Ishikawa (cell line): Measurements from ENCODE around the gene BUD31.

ENCODE experiments used
- CEBPB ChIP-seq: IDR thresholded peaks from 2 replicates; pipeline ENCODE4 v1.6.1; 2012
- CREB1 ChIP-seq: IDR thresholded peaks from 2 replicates; pipeline ENCODE4 v1.6.1; 2012; ENCODE audit warnings: low read depth
- EGR1 ChIP-seq: IDR thresholded peaks from 2 replicates; pipeline ENCODE4 v1.6.1; 2012
- EP300 ChIP-seq: IDR thresholded peaks from 2 replicates; pipeline ENCODE4 v1.6.1; 2012; ENCODE audit warnings: borderline replicate concordance
- FOXM1 ChIP-seq: IDR thresholded peaks from 2 replicates; pipeline ENCODE4 v1.6.1; 2012; ENCODE audit warnings: low read depth, borderline replicate concordance
- NFIC ChIP-seq: IDR thresholded peaks from 2 replicates; pipeline ENCODE4 v1.6.1; 2012
- RAD21 ChIP-seq: IDR thresholded peaks from 2 replicates; pipeline ENCODE4 v1.6.1; 2012; ENCODE audit warnings: low read depth
- TAF1 ChIP-seq: IDR thresholded peaks from 2 replicates; pipeline ENCODE4 v1.6.1; 2012; ENCODE audit warnings: low read depth, mild to moderate bottlenecking
- TCF12 ChIP-seq: IDR thresholded peaks from 2 replicates; pipeline ENCODE4 v1.6.1; 2012; ENCODE audit warnings: low read depth
- TEAD4 ChIP-seq: IDR thresholded peaks from 2 replicates; pipeline ENCODE4 v1.6.1; 2012
- YY1 ChIP-seq: IDR thresholded peaks from 2 replicates; pipeline ENCODE4 v1.6.1; 2012; ENCODE audit warnings: low read depth
- ZBTB7A ChIP-seq: IDR thresholded peaks from 2 replicates; pipeline ENCODE4 v1.6.1; 2012; ENCODE audit warnings: low read depth
- TF ChIP-seq, protein P1 (sequence below): IDR thresholded peaks from 2 replicates; pipeline ENCODE4 v1.6.1; 2012
- TF ChIP-seq, protein P2 (sequence below): IDR thresholded peaks from 2 replicates; pipeline ENCODE4 v1.6.1; 2012
- TF ChIP-seq, protein P3 (sequence below): IDR thresholded peaks from 2 replicates; pipeline ENCODE4 v1.6.1; 2012; ENCODE audit warnings: low read depth, mild to moderate bottlenecking

Gene BUD31

DNA sequence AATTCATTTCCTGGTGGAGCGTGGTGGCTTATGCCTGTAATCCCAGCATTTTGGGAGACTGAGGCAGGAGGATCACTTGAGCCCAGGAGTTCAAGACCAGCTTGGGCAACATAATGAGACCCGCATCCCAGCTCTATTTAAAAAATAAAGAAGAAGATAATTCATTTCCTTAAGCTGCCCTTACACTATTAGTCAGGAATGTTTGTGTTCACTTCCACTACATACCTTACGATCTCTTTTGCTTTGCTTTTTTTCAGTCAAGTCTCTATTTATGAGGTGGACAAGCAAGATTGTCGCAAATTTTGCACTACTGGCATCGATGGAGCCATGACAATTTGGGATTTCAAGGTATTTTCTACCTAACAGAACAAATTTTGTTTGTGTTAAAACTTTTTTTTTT, 45.5 kb upstream of the BUD31 start:
- TF ChIP-seq TAF1 (no peak), EP300 (no peak), NFIC (no peak), FOXM1 (no peak), EGR1 (no peak), TEAD4 (no peak), CREB1 (no peak), ZBTB7A (no peak), YY1 (no peak), CEBPB (no peak), TCF12 (no peak), RAD21 (no peak)
- TF ChIP-seq, protein P1, sequence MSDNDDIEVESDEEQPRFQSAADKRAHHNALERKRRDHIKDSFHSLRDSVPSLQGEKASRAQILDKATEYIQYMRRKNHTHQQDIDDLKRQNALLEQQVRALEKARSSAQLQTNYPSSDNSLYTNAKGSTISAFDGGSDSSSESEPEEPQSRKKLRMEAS, result no peak
- TF ChIP-seq, protein P2, sequence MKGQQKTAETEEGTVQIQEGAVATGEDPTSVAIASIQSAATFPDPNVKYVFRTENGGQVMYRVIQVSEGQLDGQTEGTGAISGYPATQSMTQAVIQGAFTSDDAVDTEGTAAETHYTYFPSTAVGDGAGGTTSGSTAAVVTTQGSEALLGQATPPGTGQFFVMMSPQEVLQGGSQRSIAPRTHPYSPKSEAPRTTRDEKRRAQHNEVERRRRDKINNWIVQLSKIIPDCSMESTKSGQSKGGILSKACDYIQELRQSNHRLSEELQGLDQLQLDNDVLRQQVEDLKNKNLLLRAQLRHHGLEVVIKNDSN, result no peak
- TF ChIP-seq, protein P3, sequence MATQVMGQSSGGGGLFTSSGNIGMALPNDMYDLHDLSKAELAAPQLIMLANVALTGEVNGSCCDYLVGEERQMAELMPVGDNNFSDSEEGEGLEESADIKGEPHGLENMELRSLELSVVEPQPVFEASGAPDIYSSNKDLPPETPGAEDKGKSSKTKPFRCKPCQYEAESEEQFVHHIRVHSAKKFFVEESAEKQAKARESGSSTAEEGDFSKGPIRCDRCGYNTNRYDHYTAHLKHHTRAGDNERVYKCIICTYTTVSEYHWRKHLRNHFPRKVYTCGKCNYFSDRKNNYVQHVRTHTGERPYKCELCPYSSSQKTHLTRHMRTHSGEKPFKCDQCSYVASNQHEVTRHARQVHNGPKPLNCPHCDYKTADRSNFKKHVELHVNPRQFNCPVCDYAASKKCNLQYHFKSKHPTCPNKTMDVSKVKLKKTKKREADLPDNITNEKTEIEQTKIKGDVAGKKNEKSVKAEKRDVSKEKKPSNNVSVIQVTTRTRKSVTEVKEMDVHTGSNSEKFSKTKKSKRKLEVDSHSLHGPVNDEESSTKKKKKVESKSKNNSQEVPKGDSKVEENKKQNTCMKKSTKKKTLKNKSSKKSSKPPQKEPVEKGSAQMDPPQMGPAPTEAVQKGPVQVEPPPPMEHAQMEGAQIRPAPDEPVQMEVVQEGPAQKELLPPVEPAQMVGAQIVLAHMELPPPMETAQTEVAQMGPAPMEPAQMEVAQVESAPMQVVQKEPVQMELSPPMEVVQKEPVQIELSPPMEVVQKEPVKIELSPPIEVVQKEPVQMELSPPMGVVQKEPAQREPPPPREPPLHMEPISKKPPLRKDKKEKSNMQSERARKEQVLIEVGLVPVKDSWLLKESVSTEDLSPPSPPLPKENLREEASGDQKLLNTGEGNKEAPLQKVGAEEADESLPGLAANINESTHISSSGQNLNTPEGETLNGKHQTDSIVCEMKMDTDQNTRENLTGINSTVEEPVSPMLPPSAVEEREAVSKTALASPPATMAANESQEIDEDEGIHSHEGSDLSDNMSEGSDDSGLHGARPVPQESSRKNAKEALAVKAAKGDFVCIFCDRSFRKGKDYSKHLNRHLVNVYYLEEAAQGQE, result no peak

DNA sequence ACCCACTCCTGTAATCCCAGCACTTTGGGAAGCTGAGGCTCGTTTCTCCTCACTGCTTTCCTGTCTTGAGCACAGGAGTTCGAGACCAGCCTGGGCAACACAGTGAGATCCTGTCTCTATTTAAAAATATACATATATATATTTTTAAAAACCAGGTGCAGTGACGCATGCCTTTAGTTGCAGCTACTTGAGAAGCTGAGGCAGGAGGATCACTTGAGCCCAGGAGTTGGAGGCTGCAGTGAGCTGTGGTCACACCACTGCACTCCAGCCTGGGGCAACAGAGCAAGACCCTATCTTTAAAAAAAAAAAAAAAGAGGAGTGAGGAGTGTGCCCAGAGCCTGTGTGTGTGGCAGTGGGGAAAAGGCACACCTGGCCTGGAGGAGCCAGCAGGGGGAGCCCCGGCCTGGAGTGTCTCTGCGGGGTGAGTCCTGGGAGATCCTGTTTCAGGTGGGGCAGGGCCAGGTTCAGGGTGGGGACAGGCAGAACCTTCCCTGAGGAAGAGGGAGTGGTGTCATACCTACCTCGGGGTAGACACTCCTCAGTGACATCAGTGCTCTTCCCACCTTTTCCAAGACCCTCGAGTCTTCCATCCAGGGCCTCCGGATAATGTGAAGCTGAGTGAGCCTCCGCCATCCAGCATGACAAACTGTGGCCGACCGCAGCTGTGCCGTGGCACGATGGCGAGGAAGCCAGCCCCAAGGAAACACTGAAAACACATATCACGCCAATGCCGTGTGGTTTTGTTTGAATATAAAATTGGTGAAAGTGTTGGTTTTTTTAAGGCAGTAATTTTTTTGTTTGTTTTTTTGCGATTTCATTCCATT, 43.2 kb upstream of the BUD31 start:
- TF ChIP-seq, protein P1, result no peak
- TF ChIP-seq RAD21 (peak; percentile 68), TCF12 (no peak), NFIC (no peak)

DNA sequence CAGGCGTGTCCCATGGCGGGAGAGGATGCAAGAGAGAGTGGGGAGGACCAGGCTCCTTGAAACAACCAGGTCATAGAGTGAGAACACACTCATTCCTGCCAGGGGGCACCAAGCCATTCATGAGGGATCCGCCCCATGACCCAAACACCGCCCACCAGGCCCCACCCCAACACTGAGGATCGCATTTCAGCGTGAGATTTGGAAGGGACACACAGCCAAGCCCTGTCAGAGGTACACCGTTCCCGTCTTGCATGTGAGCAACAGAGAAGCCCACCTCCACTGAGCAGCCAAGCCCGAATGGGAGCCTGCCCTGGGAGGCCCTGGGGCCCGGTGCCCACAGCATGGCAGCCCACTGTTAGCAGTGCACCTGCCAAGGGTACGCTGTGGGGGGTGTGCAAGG, 42.1 kb upstream of the BUD31 start:
- no peak for TF ChIP-seq EP300
- TF ChIP-seq CEBPB, result no peak
- TF ChIP-seq TCF12, result no peak
- 0 out of 2 replicates have a peak, but pooled peaks have one; percentile 25 for TF ChIP-seq EGR1
- TF ChIP-seq, protein P1, result no peak
- TF ChIP-seq CREB1, result no peak

DNA sequence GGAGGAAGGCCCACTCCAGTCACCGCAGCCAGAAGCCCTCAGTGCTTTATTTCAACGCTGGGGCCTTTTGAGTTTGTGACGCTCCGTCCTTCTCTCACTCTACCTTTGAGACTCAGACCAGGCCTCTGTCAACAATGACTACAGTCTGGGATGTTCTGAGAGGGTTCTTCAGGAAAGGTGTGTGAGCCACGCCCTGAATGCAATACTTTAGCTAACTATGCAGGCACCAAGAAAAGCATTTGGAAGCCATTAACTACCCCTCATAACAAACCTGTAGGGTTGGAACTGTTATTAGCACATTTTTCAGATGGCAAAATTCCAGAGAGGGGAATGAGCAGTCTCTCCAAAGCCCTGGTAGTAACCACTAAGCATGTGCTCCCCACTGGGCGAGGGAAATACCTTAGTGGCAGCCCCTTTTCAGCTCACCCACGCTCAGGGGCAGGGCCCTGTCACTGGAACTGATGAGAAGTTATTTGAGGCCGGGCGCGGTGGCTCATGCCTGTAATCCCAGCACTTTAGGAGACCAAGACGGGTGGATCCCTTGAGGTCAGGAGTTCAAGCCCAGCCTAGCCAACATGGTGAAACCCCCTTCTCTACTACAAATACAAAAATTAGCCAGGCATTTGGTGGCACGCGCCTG, 39.9 kb upstream of the BUD31 start:
- TF ChIP-seq RAD21 (no peak), TCF12 (0 out of 2 replicates have a peak, but pooled peaks have one; percentile 37), TEAD4 (peak; percentile 44), EGR1 (peak; percentile 80), FOXM1 (no peak), NFIC (peak; percentile 44)

DNA sequence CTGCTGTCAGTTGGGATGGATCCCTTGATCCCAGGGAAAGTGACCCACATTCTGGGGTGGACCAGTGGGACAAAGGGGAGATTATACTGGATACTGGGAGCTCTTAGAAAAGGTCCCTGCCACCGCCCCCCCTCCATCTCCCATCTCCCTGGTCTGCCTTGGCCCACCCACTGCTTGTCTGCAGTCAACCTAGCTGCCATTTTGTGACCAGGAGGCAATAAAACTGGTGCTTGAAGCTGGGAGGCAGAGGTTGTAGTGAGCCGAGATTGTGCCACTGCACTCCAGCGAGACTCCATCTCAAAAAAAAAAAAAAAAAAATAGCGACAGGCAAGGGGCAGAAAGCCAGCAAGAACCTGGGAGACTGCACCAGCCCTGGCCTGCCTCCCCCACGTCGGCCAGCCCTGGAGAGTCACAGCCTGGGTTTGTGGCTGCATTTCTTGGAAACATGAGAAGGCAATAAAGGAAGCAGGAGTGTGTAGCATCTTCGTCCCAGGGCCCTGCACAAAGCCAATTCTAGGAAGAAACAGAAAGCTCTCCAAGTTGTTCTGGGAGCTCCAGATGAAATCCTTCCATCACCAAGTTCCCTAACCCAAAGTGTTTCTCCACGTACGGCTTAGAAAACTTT, 38.9 kb upstream of the BUD31 start:
- TF ChIP-seq EGR1 (no peak), FOXM1 (no peak), NFIC (no peak), CEBPB (no peak), RAD21 (no peak), TEAD4 (no peak), YY1 (no peak), TCF12 (no peak), CREB1 (no peak), EP300 (no peak), TAF1 (no peak), ZBTB7A (no peak)
- TF ChIP-seq, protein P1, result no peak
- TF ChIP-seq, protein P2, result no peak
- TF ChIP-seq, protein P3, result no peak
